Measurements from ENCODE around the gene TMC5. TPM values are rescaled to one million over a fixed set of nuclear protein-coding genes. Genes with fewer than 3 reads are reported as not detected.
"Not testable (repeated sequence)": the region's sequence is repeated elsewhere in the genome, so short reads cannot be mapped to it uniquely, and the experiment has no call there.

The TMC5 gene
- total and polyA plus RNA-seq, 2 of the 13 experiments (the other 11 are each of a cell fraction or from before 2014, with no cell fraction given), result 0.09 to 0.41 TPM

GRCh38 chr16:19396555-19397011, 21.1 kb upstream of the TMC5 start:
- H2AFZ ChIP-seq (ENCODE audit: low read length), result no peak overlapping the region
- in situ Hi-C loops (cut with HindIII; ENCODE audit: extremely low pct_ligation_motif_present, low pct_unique_long_range_greater_than_20kb) (no loop called here), intact Hi-C loops (cut with micrococcal nuclease; ENCODE audit: unreplicated experiment) (no loop called here)
- 0 out of 2 replicates have a peak, but pooled peaks have one; percentile 26 for TF ChIP-seq CEBPG (CRISPR knock-in tag; IDR thresholded peaks at IDR 0.05)
- TF ChIP-seq IRF2 (CRISPR knock-in tag; IDR thresholded peaks at IDR 0.05), result no peak
- peak; percentile 82 for TF ChIP-seq CEBPB (IDR thresholded peaks at IDR 0.05; ENCODE audit: borderline replicate concordance, low read depth, low read length)
- TF ChIP-seq NONO (IDR thresholded peaks at IDR 0.05), result no peak
- no peak for TF ChIP-seq NONO (CRISPR knock-in tag; conservative IDR thresholded peaks at IDR 0.05)
- peaks cover 16% of the 10 kb centered on the region for H3K4me1 ChIP-seq (ENCODE audit: insufficient read depth, low read length)
- no peak for DNase-seq (ENCODE audit: low spot score)
- H3K27me3 ChIP-seq (ENCODE audit: control insufficient read depth in 1 of 2, insufficient read depth in 2 of 2, low read length in 2 of 2), result peaks cover 0 to 11% of the 10 kb centered on the region in 2 experiments; a peak in 1 of 5 replicates
- POLR2A ChIA-PET, result no interaction called here
- no peaks in the 10 kb centered on the region for H4K20me1 ChIP-seq (ENCODE audit: insufficient read depth, low read length)
- CTCF ChIA-PET (ENCODE audit: low intra/inter-chr PET ratio, low total read pairs), result no interaction called here
- no TSS peak for BruUV-seq (replicated peaks)
- H3K4me3 ChIP-seq (replicated peaks in 1 of 3; ENCODE audit: insufficient read depth in 1 of 3, low read depth in 2 of 3, low read length in 3 of 3), result no peak overlapping the region
- H3K9me3 ChIP-seq (ENCODE audit: low read length), result peaks cover 11% of the 10 kb centered on the region; the same call in 1 of the 2 replicates
- WGBS (ENCODE audit: low lambda C conversion rate), result 7% methylated on average over 9 of the region's 9 CpGs
- no peak overlapping the region for H3K9ac ChIP-seq (ENCODE audit: insufficient read depth, low read depth, low read length)
- no peak for FAIRE-seq
- H3K79me2 ChIP-seq (ENCODE audit: insufficient read depth, low read length), result no peaks in the 10 kb centered on the region
- ATAC-seq, result no peak
- H3K36me3 ChIP-seq (replicated peaks in 1 of 2; ENCODE audit: control insufficient read depth in 1 of 2, insufficient read depth in 2 of 2, low read length in 2 of 2), result no peaks in the 10 kb centered on the region
- no peak overlapping the region for H3K4me2 ChIP-seq (ENCODE audit: low read depth, low read length)
- no peak overlapping the region for H3K27ac ChIP-seq (ENCODE audit: extremely low read length, insufficient read depth, low read length)

- FAIRE-seq; DNase-seq (ENCODE audit: low spot score); H3K9ac ChIP-seq (ENCODE audit: insufficient read depth, low read depth, low read length); BruUV-seq (replicated peaks); intact Hi-C loops (cut with micrococcal nuclease; ENCODE audit: unreplicated experiment); H2AFZ ChIP-seq (ENCODE audit: low read length); POLR2A ChIA-PET; ATAC-seq; H3K79me2 ChIP-seq (ENCODE audit: insufficient read depth, low read length); H3K4me2 ChIP-seq (ENCODE audit: low read depth, low read length); H3K27ac ChIP-seq (ENCODE audit: extremely low read length, insufficient read depth, low read length); H3K36me3 ChIP-seq (replicated peaks in 1 of 2; ENCODE audit: control insufficient read depth in 1 of 2, insufficient read depth in 2 of 2, low read length in 2 of 2); CTCF ChIA-PET (ENCODE audit: low intra/inter-chr PET ratio, low total read pairs); H3K4me3 ChIP-seq (replicated peaks in 1 of 3; ENCODE audit: insufficient read depth in 1 of 3, low read depth in 2 of 3, low read length in 3 of 3); in situ Hi-C loops (cut with HindIII; ENCODE audit: extremely low pct_ligation_motif_present, low pct_unique_long_range_greater_than_20kb); H4K20me1 ChIP-seq (ENCODE audit: insufficient read depth, low read length): not testable (repeated sequence)
- Histone ChIP-seq H3K4me1 (ENCODE audit: insufficient read depth, low read length) (peaks cover 16% of the 10 kb centered on the region), H3K27me3 (ENCODE audit: control insufficient read depth in 1 of 2, insufficient read depth in 2 of 2, low read length in 2 of 2) (peaks cover 0 to 11% of the 10 kb centered on the region in 2 experiments; a peak in 1 of 5 replicates), H3K9me3 (ENCODE audit: low read length) (peaks cover 16% of the 10 kb centered on the region)
- 27% methylated on average over 2 of the region's 2 CpGs for WGBS (ENCODE audit: low lambda C conversion rate)
Observed at GRCh38 chr16:19397373-19397772, 20.3 kb upstream of the TMC5 start.
